HepG2 (cell line): Measurements from ENCODE around the gene EGR1. TPM values are rescaled to one million over a fixed set of nuclear protein-coding genes. Genes with fewer than 3 reads are reported as not detected.

Source experiments
- HHEX ChIP-seq: IDR thresholded peaks from 2 replicates; pipeline ENCODE4 v1.6.1; 2016; ENCODE audit warnings: control low read depth
- HOXD1 ChIP-seq: sonication (generic); formaldehyde crosslinking; IDR thresholded peaks from 2 replicates; pipeline ENCODE4 v1.5.0; 2020; ENCODE audit warnings: missing genetic modification reagents
- JARID2 ChIP-seq: sonication (generic); formaldehyde crosslinking; IDR thresholded peaks from 2 replicates; pipeline ENCODE4 v1.8.1; 2023; ENCODE audit warnings: missing genetic modification reagents, inconsistent platforms; ENCODE audit not compliant: insufficient replicate concordance
- KDM5A ChIP-seq: fragments of 200-600 bp; sonication (generic); IDR thresholded peaks from 2 replicates; pipeline ENCODE4 v1.7.0; 2018; ENCODE audit warnings: antibody characterized with exemption, mild to moderate bottlenecking, low read length, borderline replicate concordance
- MBD4 ChIP-seq: IDR thresholded peaks from 2 replicates; pipeline ENCODE4 v1.6.1; 2012; ENCODE audit warnings: low read length, inconsistent platforms, borderline replicate concordance
- RAD21 ChIP-seq: fragments of 450-650 bp; formaldehyde crosslinking; IDR thresholded peaks from 2 replicates; pipeline ENCODE4 v1.5.0; 2020; ENCODE audit warnings: mild to moderate bottlenecking
- SNAPC4 ChIP-seq: sonication (generic); formaldehyde crosslinking; IDR thresholded peaks from 2 replicates; pipeline ENCODE4 v1.4.0; 2020; ENCODE audit warnings: mild to moderate bottlenecking, missing genetic modification reagents
- STAT6 ChIP-seq: sonication (generic); formaldehyde crosslinking; IDR thresholded peaks from 2 replicates; pipeline ENCODE4 v1.4.0; 2020; ENCODE audit warnings: missing genetic modification reagents, mild to moderate bottlenecking, borderline replicate concordance
- THRA ChIP-seq: sonication (generic); formaldehyde crosslinking; IDR thresholded peaks from 2 replicates; pipeline ENCODE4 v1.4.0; 2020; ENCODE audit warnings: missing genetic modification reagents, borderline replicate concordance
- ZBTB7B ChIP-seq: sonication (generic); formaldehyde crosslinking; IDR thresholded peaks from 2 replicates; pipeline ENCODE4 v1.4.0; 2020; ENCODE audit warnings: missing genetic modification reagents
- ZNF616 ChIP-seq: sonication (generic); formaldehyde crosslinking; IDR thresholded peaks from 2 replicates; pipeline ENCODE4 v1.5.0; 2020; ENCODE audit warnings: low read depth, mild to moderate bottlenecking, missing genetic modification reagents
- ZNF782 ChIP-seq: sonication (generic); formaldehyde crosslinking; IDR thresholded peaks from 2 replicates; pipeline ENCODE4 v1.4.0; 2020; ENCODE audit warnings: missing genetic modification reagents, mild to moderate bottlenecking, borderline replicate concordance
- ZNF788 ChIP-seq: sonication (generic); formaldehyde crosslinking; IDR thresholded peaks from 2 replicates; pipeline ENCODE4 v1.5.0; 2020; ENCODE audit warnings: mild to moderate bottlenecking, missing genetic modification reagents, borderline replicate concordance
- ZNF839 ChIP-seq: sonication (generic); formaldehyde crosslinking; IDR thresholded peaks from 2 replicates; pipeline ENCODE4 v1.4.0; 2020; ENCODE audit warnings: missing genetic modification reagents, mild to moderate bottlenecking, borderline replicate concordance
- ZNF891 ChIP-seq: sonication (generic); formaldehyde crosslinking; IDR thresholded peaks from 2 replicates; pipeline ENCODE4 v1.5.0; 2020; ENCODE audit warnings: mild to moderate bottlenecking, missing genetic modification reagents
- polyA plus RNA-seq, 8 experiments: library from polyadenylated mRNA; depleted of rRNA in 3 of 8; stranded (reverse) in 7 of 8; unstranded in 1 of 8; fragments of >200 nt; fragmentation: Illumina TruSeq in 4 of 8; extraction: Trizol in 4 of 8; gene quantifications; 2 replicates each; pipeline versions ENCODE4 v1.2.1 to v1.2.3, GENCODE V29; 2011 to 2016; ENCODE audit warnings: low read depth in 4 of 8, missing spikeins in 1 of 8, mixed read lengths in 1 of 8; ENCODE audit not compliant: insufficient read depth in 1 of 8
- total RNA-seq, 5 experiments: library from RNA; depleted of rRNA; stranded (reverse); fragments of >200 nt; fragmentation: Illumina TruSeq; extraction: Trizol; gene quantifications; 2 replicates each; pipeline ENCODE4 v1.2.3, GENCODE V29; 2016; ENCODE audit warnings: low read depth in 1 of 5
- TF ChIP-seq, protein P1 (sequence below): sonication (generic); formaldehyde crosslinking; IDR thresholded peaks from 2 replicates; pipeline ENCODE4 v1.8.0; 2022; ENCODE audit warnings: missing genetic modification reagents, low read depth, mild to moderate bottlenecking, borderline replicate concordance
- TF ChIP-seq, protein P2 (sequence below): sonication (generic); formaldehyde crosslinking; IDR thresholded peaks from 2 replicates; pipeline ENCODE4 v1.4.0; 2020; ENCODE audit warnings: missing genetic modification reagents

The EGR1 gene
- total and polyA plus RNA-seq, 2 of the 13 experiments (the other 11 are each of a cell fraction or from before 2014, with no cell fraction given), result 4.1 to 4.5 TPM

GRCh38 chr5:138449501-138450239 is 15.6 kb upstream of the EGR1 start (continued):
- TF ChIP-seq, protein P1, sequence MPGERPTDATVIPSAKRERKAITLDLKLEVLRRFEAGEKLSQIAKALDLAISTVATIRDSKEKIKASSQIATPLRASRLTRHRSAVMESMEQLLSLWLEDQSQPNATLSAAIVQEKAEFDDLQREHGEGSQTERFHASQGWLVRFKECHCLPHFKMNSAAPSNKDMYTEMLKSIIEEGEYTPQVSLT (CRISPR knock-in tag), result no peak
- no peak for TF ChIP-seq HHEX
- peak; percentile 94 for TF ChIP-seq RAD21 (CRISPR knock-in tag)
- no peak for TF ChIP-seq SNAPC4 (CRISPR knock-in tag)
- no peak for TF ChIP-seq ZNF839 (CRISPR knock-in tag)
- no peak for TF ChIP-seq JARID2
- TF ChIP-seq, protein P2, sequence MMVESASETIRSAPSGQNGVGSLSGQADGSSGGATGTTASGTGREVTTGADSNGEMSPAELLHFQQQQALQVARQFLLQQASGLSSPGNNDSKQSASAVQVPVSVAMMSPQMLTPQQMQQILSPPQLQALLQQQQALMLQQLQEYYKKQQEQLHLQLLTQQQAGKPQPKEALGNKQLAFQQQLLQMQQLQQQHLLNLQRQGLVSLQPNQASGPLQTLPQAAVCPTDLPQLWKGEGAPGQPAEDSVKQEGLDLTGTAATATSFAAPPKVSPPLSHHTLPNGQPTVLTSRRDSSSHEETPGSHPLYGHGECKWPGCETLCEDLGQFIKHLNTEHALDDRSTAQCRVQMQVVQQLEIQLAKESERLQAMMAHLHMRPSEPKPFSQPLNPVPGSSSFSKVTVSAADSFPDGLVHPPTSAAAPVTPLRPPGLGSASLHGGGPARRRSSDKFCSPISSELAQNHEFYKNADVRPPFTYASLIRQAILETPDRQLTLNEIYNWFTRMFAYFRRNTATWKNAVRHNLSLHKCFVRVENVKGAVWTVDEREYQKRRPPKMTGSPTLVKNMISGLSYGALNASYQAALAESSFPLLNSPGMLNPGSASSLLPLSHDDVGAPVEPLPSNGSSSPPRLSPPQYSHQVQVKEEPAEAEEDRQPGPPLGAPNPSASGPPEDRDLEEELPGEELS (CRISPR knock-in tag), result no peak
- TF ChIP-seq HOXD1 (CRISPR knock-in tag), result no peak
- TF ChIP-seq ZNF891 (CRISPR knock-in tag), result no peak
- TF ChIP-seq ZNF788 (CRISPR knock-in tag), result peak; percentile 61; the same call in 1 of the 2 replicates
- no peak for TF ChIP-seq ZNF616
- 0 out of 2 replicates have a peak, but pooled peaks have one; percentile 20 for TF ChIP-seq ZNF782 (CRISPR knock-in tag)
- no peak for TF ChIP-seq STAT6 (CRISPR knock-in tag)
- TF ChIP-seq MBD4, result no peak
- no peak for TF ChIP-seq ZBTB7B (CRISPR knock-in tag)
- TF ChIP-seq THRA (CRISPR knock-in tag), result no peak
- TF ChIP-seq KDM5A, result no peak
